Astrocyte (in vitro differentiated cells and primary cell): ENCODE results near the gene APC2. TPM values are rescaled to one million over a fixed set of nuclear protein-coding genes. Genes with fewer than 3 reads are reported as not detected.

Experiments used
- DNase-seq: peaks from one replicate; pipeline ENCODE4 v3.0.0-alpha.2; 2010; ENCODE audit warnings: low read depth
- FAIRE-seq: peaks from 2 replicates; lab custom pipeline; 2011; peaks lifted over from hg19 to GRCh38; lab: Jason Lieb, UNC
- H2AFZ ChIP-seq: 2 replicates; pipeline ENCODE4 v1.6.0; 2012; ENCODE audit warnings: low read depth, low read length, inconsistent platforms
- H3K27ac ChIP-seq: 2 replicates; pipeline ENCODE4 v1.5.1; 2011; ENCODE audit warnings: low read depth, low read length, inconsistent platforms
- H3K27me3 ChIP-seq: 2 replicates; pipeline ENCODE4 v1.6.0; 2011; ENCODE audit warnings: low read length, inconsistent platforms; ENCODE audit not compliant: insufficient read depth
- H3K36me3 ChIP-seq: 2 replicates; pipeline ENCODE4 v1.5.1; 2011; ENCODE audit warnings: low read length, inconsistent platforms; ENCODE audit not compliant: insufficient read depth
- H3K4me1 ChIP-seq: 2 replicates; pipeline ENCODE4 v1.5.1; 2011; ENCODE audit warnings: low read length, inconsistent platforms; ENCODE audit not compliant: insufficient read depth
- H3K4me2 ChIP-seq: 2 replicates; pipeline ENCODE4 v1.6.0; 2012; ENCODE audit warnings: low read length, inconsistent platforms
- H3K4me3 ChIP-seq: 2 replicates; pipeline ENCODE4 v1.5.1; 2011; ENCODE audit warnings: low read depth, mild to moderate bottlenecking, low read length, inconsistent platforms; ENCODE audit not compliant: insufficient read depth
- H3K79me2 ChIP-seq: 2 replicates; pipeline ENCODE4 v1.6.0; 2012; ENCODE audit warnings: mild to moderate bottlenecking, low read length, inconsistent platforms; ENCODE audit not compliant: insufficient read depth
- H3K9ac ChIP-seq: 2 replicates; pipeline ENCODE4 v1.6.0; 2012; ENCODE audit warnings: mild to moderate bottlenecking, low read length, inconsistent platforms
- H3K9me3 ChIP-seq: 2 replicates; pipeline ENCODE4 v1.5.1; 2012; ENCODE audit warnings: low read depth, mild to moderate bottlenecking, low read length, inconsistent platforms; ENCODE audit not compliant: insufficient read depth
- H4K20me1 ChIP-seq: 2 replicates; pipeline ENCODE4 v1.6.0; 2012; ENCODE audit warnings: low read length, inconsistent platforms; ENCODE audit not compliant: insufficient read depth
- H3K27ac Mint-ChIP-seq: one replicate; pipeline ENCODE4 v1.8.0; 2021; ENCODE audit warnings: mild to moderate bottlenecking, mixed read lengths; ENCODE audit not compliant: unreplicated experiment
- H3K27me3 Mint-ChIP-seq: one replicate; pipeline ENCODE4 v1.8.0; 2021; ENCODE audit warnings: low read depth, mixed read lengths; ENCODE audit not compliant: unreplicated experiment
- H3K36me3 Mint-ChIP-seq: one replicate; pipeline ENCODE4 v1.8.0; 2021; ENCODE audit warnings: low read depth, mixed read lengths; ENCODE audit not compliant: unreplicated experiment
- H3K4me1 Mint-ChIP-seq: one replicate; pipeline ENCODE4 v1.8.0; 2021; ENCODE audit warnings: low read depth, mixed read lengths; ENCODE audit not compliant: unreplicated experiment
- H3K4me3 Mint-ChIP-seq: one replicate; pipeline ENCODE4 v1.8.0; 2021; ENCODE audit warnings: mild to moderate bottlenecking, moderate library complexity, mixed read lengths; ENCODE audit not compliant: unreplicated experiment
- H3K9me3 Mint-ChIP-seq: one replicate; pipeline ENCODE4 v1.8.0; 2021; ENCODE audit warnings: mild to moderate bottlenecking, mixed read lengths; ENCODE audit not compliant: unreplicated experiment
- CTCF ChIP-seq: IDR thresholded peaks from 2 replicates; pipeline ENCODE4 v1.5.1; 2011; ENCODE audit warnings: low read depth, mild to moderate bottlenecking, inconsistent platforms, low read length, moderate library complexity; ENCODE audit not compliant: insufficient read depth
- EZH2 ChIP-seq: IDR thresholded peaks from 2 replicates; pipeline ENCODE4 v1.6.1; 2012; ENCODE audit warnings: mild to moderate bottlenecking, low read length, inconsistent platforms; ENCODE audit not compliant: insufficient read depth
- total RNA-seq: library from RNA; stranded (reverse); gene quantifications from 2 replicates; pipeline ENCODE4 v1.2.1, GENCODE V29; 2021

Gene APC2
- total RNA-seq, 1 donor from 2014 or later = 7.1 TPM

DNA sequence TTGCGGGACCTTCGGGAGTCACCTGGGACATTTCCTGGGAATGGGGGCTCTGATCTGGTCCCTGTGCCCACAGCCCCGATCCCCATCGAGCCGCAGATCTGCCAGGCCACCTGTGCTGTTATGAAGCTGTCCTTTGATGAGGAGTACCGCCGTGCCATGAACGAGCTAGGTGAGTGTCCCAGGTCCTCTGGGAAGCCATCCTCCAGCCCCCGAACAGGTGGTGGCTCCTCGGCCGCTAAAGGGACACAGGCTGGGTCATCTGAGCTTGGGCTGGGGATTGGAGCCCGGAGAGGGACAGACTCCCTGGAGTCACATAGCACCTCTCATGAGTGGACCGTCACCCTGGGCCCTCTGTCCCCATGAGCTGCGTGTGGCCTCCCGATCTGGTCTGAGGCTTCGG, 8.0 kb downstream of the APC2 start:
- TF ChIP-seq EZH2 = no peak
- no peak for TF ChIP-seq CTCF
- H3K27me3 Mint-ChIP-seq = peaks cover 18% of the 10 kb centered on the region
- H3K4me1 ChIP-seq = no peaks in the 10 kb centered on the region
- H3K4me1 Mint-ChIP-seq = no peaks in the 10 kb centered on the region
- H3K79me2 ChIP-seq = no peaks in the 10 kb centered on the region
- H3K4me2 ChIP-seq = no peak overlapping the region
- no peak overlapping the region for H3K4me3 ChIP-seq
- no peak overlapping the region for H3K9ac ChIP-seq
- peaks cover 7% of the 10 kb centered on the region for H3K27me3 ChIP-seq
- no peaks in the 10 kb centered on the region for H3K9me3 Mint-ChIP-seq
- no peak for FAIRE-seq
- H3K27ac ChIP-seq = no peak overlapping the region
- H3K27ac Mint-ChIP-seq = no peak overlapping the region
- H4K20me1 ChIP-seq = peaks cover 2% of the 10 kb centered on the region
- H3K36me3 ChIP-seq = no peaks in the 10 kb centered on the region
- DNase-seq = no peak
- H3K36me3 Mint-ChIP-seq = peaks cover 9% of the 10 kb centered on the region
- no peak overlapping the region for H3K4me3 Mint-ChIP-seq
- H3K9me3 ChIP-seq = no peaks in the 10 kb centered on the region
- H2AFZ ChIP-seq = no peak overlapping the region

DNA sequence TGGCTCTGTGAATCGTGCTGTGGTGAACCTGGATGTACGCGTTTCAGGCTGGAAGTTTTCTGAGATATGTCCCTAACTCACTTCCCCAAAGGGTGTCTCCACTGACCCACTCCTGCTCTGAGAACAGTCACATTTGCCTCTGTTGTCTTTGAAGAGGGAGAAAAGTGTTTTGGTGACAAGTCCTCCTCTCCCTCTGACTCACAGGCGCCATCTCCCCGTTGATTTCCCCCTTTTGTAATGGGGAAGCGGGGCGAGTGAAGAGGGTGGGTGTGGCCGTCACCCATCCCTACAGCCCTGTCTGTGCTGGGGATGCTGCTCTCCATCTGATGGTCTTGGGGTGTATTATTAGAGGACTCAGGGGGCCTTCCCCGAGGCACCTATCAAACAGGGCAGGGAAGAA, 9.6 kb downstream of the APC2 start:
- H3K4me1 ChIP-seq = no peaks in the 10 kb centered on the region
- H3K9me3 ChIP-seq = no peaks in the 10 kb centered on the region
- H3K27ac ChIP-seq = no peak overlapping the region
- no peak overlapping the region for H3K4me3 ChIP-seq
- no peak for FAIRE-seq
- no peak overlapping the region for H3K4me2 ChIP-seq
- H4K20me1 ChIP-seq = no peaks in the 10 kb centered on the region
- no peak overlapping the region for H3K4me3 Mint-ChIP-seq
- no peak for DNase-seq
- no peaks in the 10 kb centered on the region for H3K9me3 Mint-ChIP-seq
- H3K27ac Mint-ChIP-seq = no peak overlapping the region
- no peak overlapping the region for H3K9ac ChIP-seq
- H3K79me2 ChIP-seq = no peaks in the 10 kb centered on the region
- no peaks in the 10 kb centered on the region for H3K4me1 Mint-ChIP-seq
- H2AFZ ChIP-seq = no peak overlapping the region
- H3K27me3 ChIP-seq = peaks cover 2% of the 10 kb centered on the region
- H3K36me3 ChIP-seq = no peaks in the 10 kb centered on the region
- TF ChIP-seq EZH2 (no peak), CTCF (no peak)
- H3K27me3 Mint-ChIP-seq = peaks cover 16% of the 10 kb centered on the region
- H3K36me3 Mint-ChIP-seq = peaks cover 9% of the 10 kb centered on the region

GRCh38 chr19:1460033-1460995, 10.4 kb downstream of the APC2 start:
- no peak overlapping the region for H2AFZ ChIP-seq

More at GRCh38 chr19:1460033-1460995, 10.4 kb downstream of the APC2 start:
- H3K27ac ChIP-seq = no peak overlapping the region
- H3K4me3 ChIP-seq = no peak overlapping the region
- no peak overlapping the region for H3K27ac Mint-ChIP-seq
- H3K36me3 Mint-ChIP-seq = peaks cover 9% of the 10 kb centered on the region
- FAIRE-seq = no peak
- no peaks in the 10 kb centered on the region for H3K9me3 Mint-ChIP-seq
- no peak for TF ChIP-seq EZH2
- no peak for TF ChIP-seq CTCF
- H3K27me3 ChIP-seq = peaks cover 2% of the 10 kb centered on the region
- no peaks in the 10 kb centered on the region for H4K20me1 ChIP-seq
- H3K9ac ChIP-seq = no peak overlapping the region
- H3K79me2 ChIP-seq = no peaks in the 10 kb centered on the region
- no peaks in the 10 kb centered on the region for H3K9me3 ChIP-seq
- no peaks in the 10 kb centered on the region for H3K4me1 Mint-ChIP-seq
- H3K36me3 ChIP-seq = no peaks in the 10 kb centered on the region
- no peaks in the 10 kb centered on the region for H3K4me1 ChIP-seq
- peaks cover 16% of the 10 kb centered on the region for H3K27me3 Mint-ChIP-seq
- no peak overlapping the region for H3K4me3 Mint-ChIP-seq
- H3K4me2 ChIP-seq = no peak overlapping the region
- no peak for DNase-seq
